GM04503 (cell line): ENCODE measurements around the gene RAP1A.
"Not testable (repeated sequence)": the region's sequence is repeated elsewhere in the genome, so short reads cannot be mapped to it uniquely, and the experiment has no call there.

Experiments used
- DNase-seq: peaks from one replicate; pipeline ENCODE4 v3.0.0-alpha.2; 2012; ENCODE audit warnings: low read depth

The RAP1A gene

GRCh38 chr1:111737216-111738132 is 117.9 kb downstream of the RAP1A start:
- no peak for DNase-seq

GRCh38 chr1:111738133-111738435 is 118.5 kb downstream of the RAP1A start:
- no peak for DNase-seq

DNA sequence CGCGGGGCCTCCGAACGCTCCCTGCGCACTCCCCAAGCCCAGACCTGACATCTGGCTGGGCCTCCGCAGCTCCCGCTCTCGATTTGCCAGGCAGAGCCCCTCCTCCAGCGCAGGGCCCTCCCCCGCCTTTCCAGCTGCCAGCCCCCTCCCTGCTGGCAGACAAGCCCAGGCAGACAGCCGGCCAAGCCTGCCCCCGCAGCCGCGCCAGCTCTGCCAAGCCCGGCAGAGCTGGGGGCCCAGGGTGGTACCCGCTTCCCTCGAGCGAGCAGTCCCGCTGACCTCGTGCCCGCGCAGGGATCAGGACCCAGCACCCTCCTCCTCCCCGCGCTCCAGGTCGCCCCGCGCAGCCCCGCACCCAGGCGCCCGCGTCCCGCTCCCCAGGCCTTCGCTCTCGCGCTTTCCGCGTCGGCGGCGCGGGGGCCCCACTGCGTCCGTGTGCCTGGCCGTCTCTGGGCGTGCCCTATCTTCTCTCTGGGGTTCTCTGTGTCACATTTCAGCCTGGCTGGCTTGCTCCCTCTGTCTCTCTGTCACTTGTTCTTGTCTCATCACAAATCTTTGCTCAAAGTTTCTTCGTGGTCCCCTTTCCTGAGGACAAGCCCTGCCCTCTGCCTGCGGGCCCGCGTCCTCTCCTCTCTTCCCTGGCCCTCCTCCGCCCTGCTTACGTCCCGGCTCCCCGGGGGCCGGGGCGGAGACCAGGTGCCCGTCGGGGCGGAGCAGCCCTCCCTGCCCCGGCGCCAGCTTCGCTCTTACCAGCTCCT is 119.0 kb downstream of the RAP1A start:
- DNase-seq, result no peak

GRCh38 chr1:111739194-111739924 is 119.8 kb downstream of the RAP1A start, which contains the start of gene INKA2:
INKA2 (minus strand) TSS chr1:111739395; CDS start chr1:111739242, 153 bp downstream.
- no peak for DNase-seq

DNA sequence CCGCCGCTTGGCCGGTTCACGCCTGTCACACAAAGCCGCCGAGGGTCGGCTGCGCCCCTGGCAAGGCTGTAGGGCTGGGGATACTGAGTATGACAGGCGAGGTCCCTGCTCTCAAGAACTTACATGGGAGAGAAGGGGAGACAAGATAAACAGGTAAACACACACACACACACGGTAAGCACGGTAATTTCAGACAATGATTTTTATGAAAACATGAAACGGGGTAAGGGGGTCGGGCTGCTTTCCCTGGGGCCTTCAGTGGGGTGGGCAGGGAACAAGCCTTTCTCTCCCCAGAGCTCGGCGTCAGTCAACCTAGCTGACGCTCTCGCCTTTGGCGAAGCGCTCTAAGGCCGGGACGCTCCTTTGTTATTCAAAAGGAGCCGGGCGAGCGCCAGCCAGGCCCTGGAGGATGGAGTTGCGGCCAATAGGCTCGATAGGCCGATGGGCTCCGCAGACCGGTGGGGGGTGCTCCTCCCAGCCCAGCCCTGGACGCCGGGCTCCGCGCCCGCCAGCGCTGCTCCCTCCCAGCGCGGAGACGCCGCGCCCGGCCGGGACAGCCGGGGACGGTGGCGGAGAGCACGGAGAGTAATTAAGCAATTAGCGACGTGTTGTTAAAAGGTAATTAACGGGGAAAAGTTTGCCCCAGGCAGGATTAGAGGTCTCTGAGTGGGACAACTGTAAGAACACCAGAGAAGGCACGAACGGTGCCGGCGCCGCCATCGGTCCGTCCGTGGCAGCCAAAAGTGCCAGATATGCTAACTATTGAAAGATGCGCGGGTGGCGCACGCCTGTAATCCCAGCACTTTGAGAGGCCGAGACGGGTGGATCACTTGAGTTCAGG is 120.6 kb downstream of the RAP1A start:
- no peak for DNase-seq

DNA sequence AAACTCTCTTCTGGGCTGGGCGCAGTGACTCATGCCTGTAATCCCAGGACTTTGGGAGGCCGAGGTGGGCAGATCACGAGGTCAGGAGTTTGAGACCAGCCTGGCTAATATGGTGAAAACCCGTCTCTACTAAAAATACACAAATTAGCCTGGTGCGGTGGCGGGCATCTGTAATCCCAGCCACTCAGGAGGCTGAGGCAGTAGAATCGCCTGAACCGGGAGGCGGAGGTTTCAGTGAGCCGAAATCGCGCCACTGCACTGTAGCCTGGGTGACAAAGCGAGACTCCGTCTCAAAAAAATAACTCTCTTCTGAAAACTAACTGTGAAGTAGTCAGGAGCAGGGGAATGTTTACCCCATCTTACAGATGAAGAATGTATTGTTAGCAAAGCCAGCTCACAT is 122.7 kb downstream of the RAP1A start:
- DNase-seq, result not testable (repeated sequence)

- DNase-seq, result no peak
These were observed 123.5 kb downstream of the RAP1A start for GRCh38 chr1:111742938-111743549.

GRCh38 chr1:111743679-111744101 is 124.1 kb downstream of the RAP1A start:
- peak; percentile 77 for DNase-seq

- DNase-seq, result no peak
These were observed 126.4 kb downstream of the RAP1A start for GRCh38 chr1:111745675-111746613.

DNA sequence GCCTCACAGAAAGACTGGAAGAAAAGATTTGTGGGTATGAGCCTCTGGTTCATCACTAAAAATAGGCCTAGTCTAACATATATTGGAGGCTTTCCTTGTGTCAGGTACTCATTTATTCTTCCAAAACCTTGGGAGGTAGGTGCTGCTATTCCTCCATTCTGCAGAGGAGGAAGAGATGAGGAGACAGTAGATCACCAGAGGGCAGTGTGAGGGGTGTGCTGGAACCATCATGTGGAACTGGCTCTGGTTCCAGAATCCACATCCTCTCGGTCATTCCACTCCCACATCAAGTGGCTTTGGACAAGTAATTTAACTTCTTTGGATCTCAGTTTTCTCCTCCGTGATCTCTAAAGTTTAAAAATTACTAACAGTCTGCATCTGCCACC is 127.0 kb downstream of the RAP1A start:
- no peak for DNase-seq

- no peak for DNase-seq
These were observed 127.7 kb downstream of the RAP1A start for GRCh38 chr1:111747282-111747734.

DNA sequence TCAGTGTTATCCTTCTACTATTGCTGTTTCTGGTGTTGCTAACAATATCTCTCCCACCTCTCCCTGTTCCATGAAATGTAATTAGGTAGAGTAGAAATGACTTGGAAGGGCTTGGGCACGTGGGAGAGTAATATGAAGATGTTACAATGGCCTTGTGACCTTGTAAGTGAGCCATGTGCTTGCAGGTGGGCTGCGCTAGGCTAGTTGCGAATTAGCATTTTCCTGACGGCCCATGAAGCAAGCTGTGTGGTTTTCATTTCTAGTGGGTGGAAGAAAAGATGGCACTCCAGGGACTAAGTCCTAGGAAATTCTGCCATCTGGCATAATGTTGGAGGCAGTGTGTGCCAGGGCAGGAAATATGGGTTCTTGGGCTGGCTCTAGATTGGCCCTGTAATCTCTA is 128.4 kb downstream of the RAP1A start:
- DNase-seq, result no peak

GRCh38 chr1:111749628-111750027 is 130.0 kb downstream of the RAP1A start:
- DNase-seq, result no peak

DNA sequence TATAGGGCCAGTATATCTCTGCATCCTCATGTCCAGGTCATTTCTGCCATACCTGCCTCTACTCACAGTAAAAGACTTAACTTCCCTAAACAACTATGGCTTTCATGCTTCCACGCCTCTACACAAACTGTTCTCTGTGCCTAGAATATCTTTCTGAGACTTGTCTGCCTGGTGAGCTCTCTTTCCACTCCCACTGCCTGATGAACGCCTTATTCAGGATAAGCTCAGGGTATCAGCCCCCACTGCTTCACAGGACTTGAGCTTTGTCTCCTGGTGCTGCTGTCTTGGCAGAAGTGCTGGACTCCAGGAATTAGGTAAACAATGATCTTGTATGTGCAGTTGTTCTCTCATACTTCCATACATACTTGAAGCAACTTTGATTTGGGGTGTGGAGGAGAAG is 131.3 kb downstream of the RAP1A start:
- no peak for DNase-seq

DNA sequence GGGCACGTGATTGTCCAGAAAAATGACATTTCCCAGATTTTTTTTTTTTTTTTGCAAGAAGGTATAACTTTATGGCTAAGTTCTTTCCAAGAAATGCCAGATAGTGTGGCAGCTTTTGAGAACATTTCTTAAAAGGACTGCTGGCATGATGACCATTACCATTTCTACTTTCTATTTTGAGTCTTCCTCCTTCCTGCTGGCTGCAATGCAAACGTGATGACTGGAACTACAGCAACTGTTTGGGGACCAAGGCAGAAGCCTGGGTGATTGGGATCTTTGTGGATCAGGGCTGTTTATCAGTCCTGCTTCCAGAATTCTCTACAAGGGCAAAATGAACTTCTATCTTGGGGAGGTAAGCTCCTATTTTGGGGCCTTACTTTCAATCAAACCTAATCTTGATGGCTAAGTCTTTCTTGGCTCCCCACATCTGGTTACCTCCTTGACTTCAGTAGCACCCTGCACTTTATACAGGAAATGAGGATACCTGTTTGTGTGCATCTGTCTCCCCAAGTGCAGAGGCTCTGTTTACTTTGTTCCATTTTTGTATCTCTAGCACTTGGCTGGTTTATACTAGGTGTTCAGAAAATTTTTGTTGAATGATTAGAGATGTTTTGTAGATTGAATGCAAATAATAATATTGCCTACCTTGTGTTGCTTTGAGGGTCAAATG is 132.5 kb downstream of the RAP1A start:
- DNase-seq, result no peak

GRCh38 chr1:111754984-111755330 is 135.4 kb downstream of the RAP1A start:
- DNase-seq, result no peak

DNA sequence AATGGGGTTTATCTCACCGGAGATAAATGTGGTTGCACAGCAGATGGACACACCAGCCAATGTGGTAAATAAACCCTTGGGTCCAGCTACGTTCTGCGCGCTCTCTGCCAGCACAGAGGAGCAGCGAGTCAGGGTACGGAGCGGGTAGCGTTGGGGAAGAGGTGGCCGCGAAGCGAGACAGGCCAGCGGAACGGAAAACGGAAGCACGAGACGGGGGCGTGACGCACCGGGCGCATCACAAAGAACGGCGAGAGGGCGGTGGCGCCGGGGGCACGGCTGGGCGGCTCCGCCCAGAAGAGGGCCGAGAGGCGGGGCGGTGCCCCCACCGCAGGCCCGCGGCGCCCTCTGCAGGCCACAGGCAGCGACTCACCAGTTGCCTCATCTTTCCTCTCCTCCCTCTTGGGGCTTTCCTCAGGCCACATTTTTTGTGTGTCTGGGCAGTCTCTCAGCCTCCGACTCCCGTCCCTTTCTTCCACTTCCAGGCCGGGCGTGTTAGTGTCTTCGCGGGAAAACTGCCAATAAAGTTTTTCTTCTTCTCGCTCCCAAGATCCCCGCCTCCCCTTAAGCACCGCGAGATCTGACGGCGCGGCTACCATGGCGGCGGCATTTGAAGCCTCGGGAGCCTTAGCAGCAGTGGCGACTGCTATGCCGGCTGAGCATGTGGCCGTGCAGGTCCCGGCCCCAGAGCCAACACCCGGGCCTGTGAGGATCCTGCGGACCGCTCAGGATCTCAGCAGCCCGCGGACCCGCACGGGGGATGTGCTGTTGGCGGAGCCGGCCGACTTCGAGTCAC is 135.9 kb downstream of the RAP1A start, which contains the start of gene DDX20:
Gene DDX20 (plus strand): TSS at position 571 of the 793 bp plus-strand sequence. CDS start 24 bp downstream, at position 595.
- DNase-seq, result peak; percentile 87

- no peak for DNase-seq
These were observed 136.5 kb downstream of the RAP1A start for GRCh38 chr1:111756124-111756513.

DNA sequence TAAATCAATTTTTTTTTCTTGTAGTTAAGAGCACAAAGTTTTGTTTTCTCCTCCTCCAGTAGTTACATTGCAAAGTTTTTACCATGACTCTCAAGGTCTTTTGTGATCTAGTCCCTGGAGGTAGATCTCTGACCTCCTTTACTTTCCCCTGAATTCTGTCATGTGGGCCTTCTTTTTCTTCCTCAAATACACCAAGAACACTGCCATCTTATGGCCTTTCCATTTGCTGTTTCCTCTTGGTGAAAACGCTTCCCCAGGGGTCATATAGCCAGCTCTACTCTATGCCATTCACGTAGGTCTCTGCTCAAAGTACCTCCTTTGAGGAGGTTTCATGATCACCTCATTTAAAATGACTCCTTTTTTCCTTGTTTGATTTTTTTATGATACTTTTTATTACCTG is 138.8 kb downstream of the RAP1A start:
- DNase-seq, result no peak
